Heart right ventricle (tissue), 16 donors: ENCODE measurements around the gene SMIM27. TPM values are rescaled to one million over a fixed set of nuclear protein-coding genes. Genes with fewer than 3 reads are reported as not detected.

ENCODE experiments used
- ATAC-seq, 8 donors: fragments of 200-7000 bp; cut with Tn5 transposase; one replicate each; pipeline ENCODE4 v1.9.1; 2020; ENCODE audit warnings: mild to moderate bottlenecking in 8 of 8, moderate library complexity in 8 of 8, moderate number of reproducible peaks in 1 of 8
- DNase-seq, 2 donors: peaks; one replicate each; pipeline ENCODE4 v3.0.0-alpha.2; 2020
- H3K27ac ChIP-seq, 10 donors: fragments of 200-600 bp; sonication (generic) in 2 of 10; one replicate each; pipeline versions ENCODE4 v1.5.0 to v1.8.0; 2020 to 2022; ENCODE audit warnings: mild to moderate bottlenecking in 3 of 10
- H3K27me3 ChIP-seq, 7 donors: fragments of 200-600 bp; one replicate each; pipeline ENCODE4 v1.8.0; 2021 to 2022; ENCODE audit warnings: mild to moderate bottlenecking in 2 of 7
- H3K36me3 ChIP-seq, 9 donors: fragments of 200-600 bp; sonication (generic) in 1 of 9; one replicate each; pipeline versions ENCODE4 v1.5.0 to v1.8.0; 2020 to 2022; ENCODE audit warnings: mild to moderate bottlenecking in 2 of 9
- H3K4me1 ChIP-seq, 9 donors: fragments of 200-600 bp; sonication (generic) in 1 of 9; one replicate each; pipeline versions ENCODE4 v1.5.0 to v1.8.0; 2020 to 2022; ENCODE audit warnings: mild to moderate bottlenecking in 4 of 9
- H3K4me3 ChIP-seq, 10 donors: fragments of 200-600 bp; sonication (generic) in 2 of 10; one replicate each; pipeline versions ENCODE4 v1.5.0 to v1.8.0; 2020 to 2022; ENCODE audit warnings: mild to moderate bottlenecking in 7 of 10, moderate library complexity in 2 of 10
- H3K9me3 ChIP-seq, 11 donors: fragments of 200-600 bp in 10 of 11; sonication (generic) in 2 of 11; one replicate each; pipeline versions ENCODE4 v1.5.0 to v1.8.0; 2013 to 2022; ENCODE audit warnings: mild to moderate bottlenecking in 2 of 11, control low read depth in 1 of 11, moderate library complexity in 1 of 11
- WGBS, 2 donors: extraction: QIAGEN DNeasy Blood & Tissue Kit; methylation state at CpG; one replicate each; pipeline ENCODE4 v1.1.7; 2013; ENCODE audit warnings: inconsistent platforms in 1 of 2; 5-methylcytosine and 5-hydroxymethylcytosine counted together
- intact Hi-C, 10 donors: fragments of 100-400 bp; cut with DNase I; formaldehyde crosslinking; loops; one replicate each; pipeline versions ENCODE4 v1.11.1 to v1.14.2; 2022
- long read RNA-seq, 3 donors: library from polyadenylated mRNA; unstranded; transcript quantifications; one replicate each; pipeline ENCODE4 v2.0.0, GENCODE V29; 2020 to 2021
- polyA plus RNA-seq, 2 donors: library from polyadenylated mRNA; stranded (reverse); fragments of 200-250 nt; gene quantifications; one replicate each; pipeline ENCODE4 v1.2.3, GENCODE V29; 2013
- total RNA-seq, 10 donors: library from RNA; stranded (reverse); fragmentation: NEBNext Ultra II Directional in 3 of 10; extraction: Animal tissue kit (Norgen Biotek cat#: 25700) in 3 of 10; gene quantifications; one replicate each; pipeline versions ENCODE4 v1.2.1 to v1.2.4, GENCODE V29; 2021 to 2023
- TF ChIP-seq, protein P1 (sequence below), 9 donors: fragments of 200-600 bp; sonication (generic) in 2 of 9; IDR thresholded peaks; one replicate each; pipeline versions ENCODE4 v1.5.0 to v1.8.0; 2021 to 2022; ENCODE audit warnings: antibody characterized with exemption in 9 of 9, mild to moderate bottlenecking in 5 of 9, moderate library complexity in 1 of 9
- donor health status: Arrhythmogenic right ventricular cardiomyopathy.
- donor health status: ischemic (EF 13 %, LVEDD 7.1; RV severe dilation, severe dysfunction).
- donor health status: healthy with polysubstance abuse.
- donor health status: DM: no; HTN: yes; CAD: no.
- donor health status: DM: no; HTN: no; CAD: no.
- donor health status: ischemic (EF 25% LVEDD 6.9; RV normal size, moderate dysfunction).
- donor health status: ischemic (EF 25% LVEDD 5.7; RV mildly dilated, moderate dysfunction).
- donor health status: healthy.
- donor health status: DM: yes; HTN: yes; CAD: no.
- donor health status: Ischemic cardiomyopathy.
- donor health status: ischemic (EF 35%, LVEDD 5.7; RV mildly dilated, moderate dysfunction).
- donor health status: nonischemic (EF 11% LVEDD 7.7; RV severe dilation, severe dysfunction).
- donor health status: DM: yes; HTN: yes; CAD: no.
- donor health status: PGD.
- donor health status: ischemic (EF 29% LVEDD 5.4; RV normal size, mild dysfunction).
- donor health status: nonischemic (EF 23%, LVEDD 6.1; RV moderate dilation, normal function).

SMIM27 gene, protein sequence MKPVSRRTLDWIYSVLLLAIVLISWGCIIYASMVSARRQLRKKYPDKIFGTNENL
- 10 to 100 TPM; 11.3 to 19.6 (median 16.2) TPM for total RNA-seq
- polyA plus RNA-seq = 1 to 10 TPM; 3.6 to 6.4 TPM
- long read RNA-seq, donor 1, partial matches to known transcripts = 7 of 11 reads
- long read RNA-seq, donor 1, other reads (novel, unspliced or antisense) = 3 of 11 reads
- long read RNA-seq, donor 2, partial matches to known transcripts = 6 of 9 reads
- long read RNA-seq, donor 2, other reads (novel, unspliced or antisense) = 1 of 9 reads
- long read RNA-seq, donor 3, partial matches to known transcripts = 1 of 5 reads
- long read RNA-seq, donor 3, other reads (novel, unspliced or antisense) = 4 of 5 reads

GRCh38 chr9:32552172-32552872 lies at the start of gene SMIM27, which contains the start of gene TOPORS:
Gene SMIM27, plus strand, starts transcription at chr9:32552327. Its CDS starts 108 bp downstream, at chr9:32552435.
Gene TOPORS, minus strand, starts transcription at chr9:32552586. Its CDS starts 150 bp downstream, at chr9:32552436.
- TF ChIP-seq, protein P1, sequence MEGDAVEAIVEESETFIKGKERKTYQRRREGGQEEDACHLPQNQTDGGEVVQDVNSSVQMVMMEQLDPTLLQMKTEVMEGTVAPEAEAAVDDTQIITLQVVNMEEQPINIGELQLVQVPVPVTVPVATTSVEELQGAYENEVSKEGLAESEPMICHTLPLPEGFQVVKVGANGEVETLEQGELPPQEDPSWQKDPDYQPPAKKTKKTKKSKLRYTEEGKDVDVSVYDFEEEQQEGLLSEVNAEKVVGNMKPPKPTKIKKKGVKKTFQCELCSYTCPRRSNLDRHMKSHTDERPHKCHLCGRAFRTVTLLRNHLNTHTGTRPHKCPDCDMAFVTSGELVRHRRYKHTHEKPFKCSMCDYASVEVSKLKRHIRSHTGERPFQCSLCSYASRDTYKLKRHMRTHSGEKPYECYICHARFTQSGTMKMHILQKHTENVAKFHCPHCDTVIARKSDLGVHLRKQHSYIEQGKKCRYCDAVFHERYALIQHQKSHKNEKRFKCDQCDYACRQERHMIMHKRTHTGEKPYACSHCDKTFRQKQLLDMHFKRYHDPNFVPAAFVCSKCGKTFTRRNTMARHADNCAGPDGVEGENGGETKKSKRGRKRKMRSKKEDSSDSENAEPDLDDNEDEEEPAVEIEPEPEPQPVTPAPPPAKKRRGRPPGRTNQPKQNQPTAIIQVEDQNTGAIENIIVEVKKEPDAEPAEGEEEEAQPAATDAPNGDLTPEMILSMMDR (IDR thresholded peaks at IDR 0.05) = no peak
- Histone ChIP-seq H3K4me1 (peaks cover 0 to 38% (median 25%) of the 10 kb centered on the region in 9 donors), H3K27ac (peak within 1 kb of the TSS; percentile 90 to 98 (median 96)), H3K36me3 (peaks cover 0 to 27% (median 0%) of the 10 kb centered on the region in 9 donors), H3K9me3 (no peaks in the 10 kb centered on the region), H3K4me3 (peak within 1 kb of the TSS; percentile 55 to 96 (median 82)), H3K27me3 (no peaks in the 10 kb centered on the region)
- DNase-seq (peak; percentile 90 to 91), ATAC-seq (peak; percentile 93 to 97 (median 95))
- intact Hi-C loops = loop anchor here in 1 of 10 donors (1.0 kb wide), 1 partner anchor 20 kb away; no protein-coding TSS in a partner anchor
- WGBS, 2 donors = 0 to 1% methylated on average over 46 of the region's 46 CpGs

DNA sequence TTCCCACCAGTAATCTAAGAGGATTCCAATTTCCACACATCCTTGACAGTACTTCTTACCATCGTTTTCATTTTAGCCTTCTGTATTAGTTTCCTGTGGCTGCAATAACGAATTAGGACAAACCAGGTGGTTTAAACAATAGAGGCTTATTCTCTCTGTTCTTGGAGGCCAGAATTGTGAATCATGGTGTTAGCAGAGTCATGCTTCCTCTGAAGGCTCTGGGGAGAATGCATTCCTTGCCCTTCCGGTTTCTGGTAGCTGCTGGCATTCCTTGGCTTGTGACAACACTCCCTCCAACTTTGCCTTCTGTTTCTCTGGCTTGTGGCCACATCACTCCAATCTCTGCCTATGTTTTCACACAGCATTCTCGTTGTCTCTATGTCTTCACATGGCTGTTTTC lies 49.7 kb upstream of the SMIM27 start:
- Histone ChIP-seq H3K27ac (no peak overlapping the region), H3K4me3 (no peak overlapping the region), H3K36me3 (peaks cover 0 to 48% (median 8%) of the 10 kb centered on the region in 9 donors), H3K9me3 (peaks cover 0 to 3% (median 0%) of the 10 kb centered on the region in 11 donors), H3K27me3 (no peaks in the 10 kb centered on the region), H3K4me1 (peaks cover 0 to 11% (median 0%) of the 10 kb centered on the region in 9 donors)
- TF ChIP-seq, protein P1 (IDR thresholded peaks at IDR 0.05) = no peak
- WGBS, 2 donors = 49 to 60% methylated on average over 4 of the region's 4 CpGs
- intact Hi-C loops = no loop called here
- ATAC-seq (peak in 1 of 8 donors; percentile 73), DNase-seq (no peak)

GRCh38 chr9:32503008-32503407 lies 49.1 kb upstream of the SMIM27 start:
- intact Hi-C loops = no loop called here
- H3K27ac ChIP-seq = no peak overlapping the region
- DNase-seq = no peak
- peaks cover 0 to 46% (median 5%) of the 10 kb centered on the region in 9 donors for H3K36me3 ChIP-seq
- peaks cover 0 to 3% (median 0%) of the 10 kb centered on the region in 11 donors for H3K9me3 ChIP-seq
- H3K27me3 ChIP-seq = no peaks in the 10 kb centered on the region
- TF ChIP-seq, protein P1 (IDR thresholded peaks at IDR 0.05) = no peak
- no peak for ATAC-seq
- no peak overlapping the region for H3K4me3 ChIP-seq
- 73 to 85% methylated on average over 3 of the region's 3 CpGs for WGBS, 2 donors
- peaks cover 0 to 11% (median 0%) of the 10 kb centered on the region in 9 donors for H3K4me1 ChIP-seq

GRCh38 chr9:32508728-32509127 lies 43.4 kb upstream of the SMIM27 start:
- Histone ChIP-seq H3K27me3 (no peaks in the 10 kb centered on the region), H3K36me3 (peaks cover 0 to 10% (median 0%) of the 10 kb centered on the region in 9 donors), H3K4me3 (no peak overlapping the region), H3K4me1 (peaks cover 0 to 17% (median 0%) of the 10 kb centered on the region in 9 donors), H3K27ac (no peak overlapping the region), H3K9me3 (peaks cover 0 to 7% (median 0%) of the 10 kb centered on the region in 11 donors)
- WGBS, 2 donors = 90 to 100% methylated on average over 1 of the region's 1 CpG
- intact Hi-C loops = loop anchor here in 1 of 10 donors (5.0 kb wide), 1 partner anchor 41 kb away; no protein-coding TSS in a partner anchor
- DNase-seq (no peak), ATAC-seq (no peak)
- TF ChIP-seq, protein P1 (IDR thresholded peaks at IDR 0.05) = no peak
